ENCODE data around the gene PCDHA2. TPM values are rescaled to one million over a fixed set of nuclear protein-coding genes. Genes with fewer than 3 reads are reported as not detected.

PCDHA2 gene
- total RNA-seq, 4 donors from 2014 or later = 0.38 TPM; not detected in 3

DNA sequence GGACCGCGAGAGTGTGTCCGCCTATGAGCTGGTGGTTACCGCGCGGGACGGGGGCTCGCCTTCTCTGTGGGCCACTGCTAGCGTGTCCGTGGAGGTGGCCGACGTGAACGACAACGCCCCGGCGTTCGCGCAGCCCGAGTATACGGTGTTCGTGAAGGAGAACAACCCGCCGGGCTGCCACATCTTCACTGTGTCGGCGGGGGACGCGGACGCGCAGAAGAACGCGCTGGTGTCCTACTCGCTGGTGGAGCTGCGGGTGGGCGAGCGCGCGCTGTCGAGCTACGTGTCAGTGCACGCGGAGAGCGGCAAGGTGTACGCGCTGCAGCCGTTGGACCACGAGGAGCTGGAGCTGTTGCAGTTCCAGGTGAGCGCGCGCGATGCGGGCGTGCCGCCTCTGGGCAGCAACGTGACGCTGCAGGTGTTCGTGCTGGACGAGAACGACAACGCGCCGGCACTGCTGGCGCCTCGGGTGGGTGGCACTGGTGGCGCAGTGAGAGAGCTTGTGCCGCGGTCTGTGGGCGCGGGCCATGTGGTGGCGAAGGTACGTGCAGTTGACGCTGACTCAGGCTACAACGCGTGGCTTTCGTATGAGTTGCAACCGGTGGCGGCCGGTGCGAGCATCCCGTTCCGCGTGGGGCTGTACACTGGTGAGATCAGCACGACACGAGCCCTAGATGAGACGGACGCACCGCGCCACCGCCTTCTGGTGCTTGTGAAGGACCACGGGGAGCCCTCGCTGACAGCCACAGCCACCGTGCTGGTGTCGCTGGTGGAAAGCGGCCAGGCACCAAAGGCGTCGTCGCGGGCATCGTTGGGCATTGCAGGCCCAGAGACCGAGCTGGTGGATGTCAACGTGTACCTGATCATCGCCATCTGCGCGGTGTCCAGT lies 41.2 kb downstream of the PCDHA2 start:
- TF ChIP-seq, protein P1, sequence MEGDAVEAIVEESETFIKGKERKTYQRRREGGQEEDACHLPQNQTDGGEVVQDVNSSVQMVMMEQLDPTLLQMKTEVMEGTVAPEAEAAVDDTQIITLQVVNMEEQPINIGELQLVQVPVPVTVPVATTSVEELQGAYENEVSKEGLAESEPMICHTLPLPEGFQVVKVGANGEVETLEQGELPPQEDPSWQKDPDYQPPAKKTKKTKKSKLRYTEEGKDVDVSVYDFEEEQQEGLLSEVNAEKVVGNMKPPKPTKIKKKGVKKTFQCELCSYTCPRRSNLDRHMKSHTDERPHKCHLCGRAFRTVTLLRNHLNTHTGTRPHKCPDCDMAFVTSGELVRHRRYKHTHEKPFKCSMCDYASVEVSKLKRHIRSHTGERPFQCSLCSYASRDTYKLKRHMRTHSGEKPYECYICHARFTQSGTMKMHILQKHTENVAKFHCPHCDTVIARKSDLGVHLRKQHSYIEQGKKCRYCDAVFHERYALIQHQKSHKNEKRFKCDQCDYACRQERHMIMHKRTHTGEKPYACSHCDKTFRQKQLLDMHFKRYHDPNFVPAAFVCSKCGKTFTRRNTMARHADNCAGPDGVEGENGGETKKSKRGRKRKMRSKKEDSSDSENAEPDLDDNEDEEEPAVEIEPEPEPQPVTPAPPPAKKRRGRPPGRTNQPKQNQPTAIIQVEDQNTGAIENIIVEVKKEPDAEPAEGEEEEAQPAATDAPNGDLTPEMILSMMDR (IDR thresholded peaks at IDR 0.05; ENCODE audit: low read depth) = no peak

DNA sequence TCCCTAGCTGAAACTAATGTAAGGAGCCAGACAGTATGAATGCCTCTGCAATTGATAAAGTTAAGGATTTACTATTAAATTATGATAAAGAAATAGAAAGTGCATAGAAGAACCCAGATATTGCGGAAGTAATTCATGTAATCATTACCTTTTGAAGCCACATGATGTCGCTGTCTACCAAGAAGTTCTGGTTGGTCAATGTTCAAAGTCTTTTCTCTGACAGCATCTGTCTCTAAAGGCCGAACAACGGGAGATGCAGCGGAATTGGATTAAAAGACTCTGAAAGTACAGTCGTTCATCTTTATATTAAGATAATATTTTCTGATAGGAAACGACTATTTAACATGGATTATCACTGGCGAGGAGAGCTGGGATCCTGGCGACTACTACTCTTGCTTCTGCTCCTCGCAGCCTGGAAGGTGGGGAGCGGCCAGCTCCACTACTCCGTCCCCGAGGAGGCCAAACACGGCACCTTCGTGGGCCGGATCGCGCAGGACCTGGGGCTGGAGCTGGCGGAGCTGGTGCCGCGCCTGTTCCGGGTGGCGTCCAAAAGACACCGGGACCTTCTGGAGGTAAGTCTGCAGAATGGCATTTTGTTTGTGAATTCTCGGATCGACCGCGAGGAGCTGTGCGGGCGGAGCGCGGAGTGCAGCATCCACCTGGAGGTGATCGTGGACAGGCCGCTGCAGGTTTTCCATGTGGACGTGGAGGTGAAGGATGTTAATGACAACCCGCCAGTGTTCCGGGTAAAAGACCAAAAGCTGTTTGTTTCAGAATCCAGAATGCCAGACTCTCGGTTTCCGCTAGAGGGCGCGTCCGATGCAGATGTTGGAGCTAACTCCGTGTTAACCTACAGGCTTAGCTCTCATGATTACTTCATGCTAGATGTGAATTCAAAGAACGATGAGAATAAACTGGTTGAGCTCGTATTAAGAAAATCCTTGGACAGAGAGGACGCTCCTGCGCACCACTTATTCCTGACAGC lies 46.6 kb downstream of the PCDHA2 start, which contains the start of gene PCDHA8:
Gene PCDHA8 (plus strand): TSS at position 210 of the 985 bp plus-strand sequence. CDS start 135 bp downstream, at position 345.
- TF ChIP-seq, protein P1 (IDR thresholded peaks at IDR 0.05; ENCODE audit: low read depth) = no peak

DNA sequence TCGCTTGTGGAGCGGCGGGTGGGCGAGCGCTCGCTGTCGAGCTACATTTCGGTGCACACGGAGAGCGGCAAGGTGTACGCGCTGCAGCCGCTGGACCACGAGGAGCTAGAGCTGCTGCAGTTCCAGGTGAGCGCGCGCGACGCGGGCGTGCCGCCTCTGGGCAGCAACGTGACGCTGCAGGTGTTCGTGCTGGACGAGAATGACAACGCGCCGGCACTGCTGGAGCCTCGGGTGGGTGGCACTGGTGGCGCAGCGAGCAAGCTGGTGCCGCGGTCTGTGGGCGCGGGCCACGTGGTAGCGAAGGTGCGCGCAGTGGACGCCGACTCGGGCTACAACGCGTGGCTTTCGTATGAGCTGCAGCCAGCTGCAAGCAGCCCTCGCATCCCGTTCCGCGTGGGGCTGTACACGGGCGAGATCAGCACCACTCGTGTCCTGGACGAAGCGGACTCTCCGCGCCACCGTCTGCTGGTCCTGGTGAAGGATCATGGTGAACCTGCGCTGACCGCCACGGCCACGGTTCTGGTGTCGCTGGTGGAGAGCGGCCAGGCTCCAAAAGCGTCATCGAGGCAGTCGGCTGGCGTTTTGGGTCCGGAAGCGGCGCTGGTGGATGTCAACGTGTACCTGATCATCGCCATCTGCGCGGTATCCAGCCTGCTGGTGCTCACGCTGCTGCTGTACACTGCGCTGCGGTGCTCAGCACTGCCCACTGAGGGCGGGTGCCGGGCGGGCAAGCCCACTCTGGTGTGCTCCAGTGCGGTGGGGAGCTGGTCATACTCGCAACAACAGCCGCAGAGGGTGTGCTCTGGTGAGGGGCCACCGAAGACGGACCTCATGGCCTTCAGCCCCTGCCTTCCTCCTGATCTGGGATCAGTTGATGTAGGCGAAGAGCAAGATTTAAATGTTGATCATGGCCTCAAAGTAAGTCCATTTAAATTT lies 48.4 kb downstream of the PCDHA2 start:
- TF ChIP-seq, protein P1 (IDR thresholded peaks at IDR 0.05; ENCODE audit: low read depth) = no peak

Other genes starting within 250 kb of the PCDHA2 start
- gene EIF4EBP3, start 247.2 kb upstream of the PCDHA2 start, total RNA-seq = 10 to 100 TPM; 24.9 to 36.2 (median 27.9) TPM
- 10 to 100 TPM; 12.4 to 33.3 (median 14.7) TPM for gene SRA1, start 237.4 kb upstream of the PCDHA2 start, total RNA-seq
- gene APBB3, start 230.3 kb upstream of the PCDHA2 start, total RNA-seq = 10 to 100 TPM; 13.7 to 24.3 (median 18.9) TPM
- 10 to 100 TPM; 21.1 to 32.2 (median 25.4) TPM for gene SLC35A4, start 230.0 kb upstream of the PCDHA2 start, total RNA-seq
- 100 to 1,000 TPM in 2 of 4 donors, 10 to 100 TPM in 2; 61.2 to 114 (median 97.3) TPM for gene CD14, start 161.7 kb upstream of the PCDHA2 start, total RNA-seq
- 10 to 100 TPM; 11.4 to 64.5 (median 23.7) TPM for gene TMCO6, start 155.4 kb upstream of the PCDHA2 start, total RNA-seq
- gene NDUFA2, start 147.2 kb upstream of the PCDHA2 start, total RNA-seq = 10 to 100 TPM; 63.2 to 83.2 (median 74.8) TPM
- gene IK, start 147.0 kb upstream of the PCDHA2 start, total RNA-seq = 100 to 1,000 TPM in 3 of 4 donors, 10 to 100 TPM in 1; 80.7 to 144 (median 114) TPM
- gene WDR55, start 129.9 kb upstream of the PCDHA2 start, total RNA-seq = 10 to 100 TPM; 11.4 to 31.6 (median 19.8) TPM
- gene DND1, start 121.3 kb upstream of the PCDHA2 start, total RNA-seq = 1 to 10 TPM in 2 of 4 donors, under 1 TPM in 1, not detected in 1; 0.66 to 1.3 (median 1.2) TPM
- gene HARS1, start 103.5 kb upstream of the PCDHA2 start, total RNA-seq = 10 to 100 TPM; 38.4 to 49.8 (median 47.4) TPM
- gene HARS2, start 103.4 kb upstream of the PCDHA2 start, total RNA-seq = 10 to 100 TPM; 23.2 to 32.1 (median 31.4) TPM
- 10 to 100 TPM; 35.0 to 48.7 (median 43.0) TPM for gene ZMAT2, start 94.4 kb upstream of the PCDHA2 start, total RNA-seq
- gene PCDHA1, start 8.7 kb upstream of the PCDHA2 start, total RNA-seq = not detected
- gene PCDHA3, start 6.2 kb downstream of the PCDHA2 start, total RNA-seq = under 1 TPM; 0.16 to 0.34 (median 0.20) TPM
- gene PCDHA4, start 12.2 kb downstream of the PCDHA2 start, total RNA-seq = 1 to 10 TPM in 1 of 4 donors, under 1 TPM in 3; 0.16 to 1.3 (median 0.76) TPM
- gene PCDHA5, start 26.8 kb downstream of the PCDHA2 start, total RNA-seq = under 1 TPM in 3 of 4 donors, not detected in 1; 0.33 to 0.57 (median 0.51) TPM
- under 1 TPM; 0.22 to 0.49 (median 0.36) TPM for gene PCDHA6, start 33.1 kb downstream of the PCDHA2 start, total RNA-seq
- under 1 TPM; 0.17 to 0.44 (median 0.26) TPM for gene PCDHA7, start 39.4 kb downstream of the PCDHA2 start, total RNA-seq
- under 1 TPM in 1 of 4 donors, not detected in 3; 0.17 TPM for gene PCDHA8, start 46.3 kb downstream of the PCDHA2 start, total RNA-seq
- under 1 TPM in 3 of 4 donors, not detected in 1; under 0.01 to 0.34 (median 0.19) TPM for gene PCDHA9, start 53.5 kb downstream of the PCDHA2 start, total RNA-seq
- gene PCDHA10, start 61.0 kb downstream of the PCDHA2 start, total RNA-seq = 1 to 10 TPM in 1 of 4 donors, under 1 TPM in 3; 0.51 to 1.9 (median 0.66) TPM
- gene PCDHA11, start 74.1 kb downstream of the PCDHA2 start, total RNA-seq = under 1 TPM in 3 of 4 donors, not detected in 1; 0.22 to 0.34 (median 0.33) TPM
- under 1 TPM in 3 of 4 donors, not detected in 1; 0.17 to 0.22 (median 0.19) TPM for gene PCDHA12, start 80.5 kb downstream of the PCDHA2 start, total RNA-seq
- gene PCDHA13, start 87.3 kb downstream of the PCDHA2 start, total RNA-seq = 1 to 10 TPM in 1 of 4 donors, under 1 TPM in 3; 0.34 to 1.5 (median 0.69) TPM
- 1 to 10 TPM in 1 of 4 donors, under 1 TPM in 3; 0.44 to 1.9 (median 0.74) TPM for gene PCDHAC1, start 131.4 kb downstream of the PCDHA2 start, total RNA-seq
- 1 to 10 TPM in 1 of 4 donors, under 1 TPM in 3; 0.49 to 1.1 (median 0.81) TPM for gene PCDHAC2, start 171.6 kb downstream of the PCDHA2 start, total RNA-seq